ENCODE results near the gene SPATA25.
A peak's percentile ranks its signal among the peaks of the same experiment; 100 is the strongest.

Gene SPATA25

DNA sequence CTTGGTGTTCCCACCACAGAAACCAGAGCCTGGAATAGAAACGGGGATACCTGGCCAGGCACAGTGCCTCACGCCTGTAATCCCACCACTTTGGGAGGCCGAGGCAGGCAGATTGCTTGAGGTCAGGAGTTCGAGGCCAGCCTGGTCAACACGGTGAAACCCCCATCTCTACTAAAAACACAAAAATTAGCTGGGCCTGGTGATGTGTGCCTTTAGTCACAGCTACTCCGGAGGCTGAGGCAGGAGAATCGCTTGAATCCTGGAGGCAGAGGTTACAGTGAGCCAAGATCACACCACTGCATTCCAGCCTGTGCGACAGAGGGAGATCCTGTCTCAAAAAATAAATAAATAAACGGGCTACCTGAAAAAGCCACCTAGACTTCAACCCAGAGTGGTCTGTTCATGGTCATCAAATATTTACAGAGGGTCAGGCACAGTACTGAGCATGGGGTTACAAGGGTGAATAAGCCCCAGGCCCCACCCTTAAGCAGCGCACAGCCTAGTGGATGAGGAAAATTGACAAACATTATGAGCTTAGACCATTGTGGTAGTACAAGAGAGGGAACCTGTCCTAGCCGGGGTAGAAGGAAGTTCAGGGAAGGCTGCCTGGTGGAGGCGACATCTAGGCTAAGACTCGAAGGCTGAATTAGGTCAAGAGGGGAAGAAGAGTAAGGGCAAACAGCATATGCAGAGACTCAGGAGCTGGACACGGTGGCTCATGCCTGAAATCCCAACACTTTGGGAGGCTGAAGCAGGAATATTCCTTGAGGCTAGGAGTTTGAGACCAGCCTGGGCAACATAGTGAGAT is 39.9 kb upstream of the SPATA25 start:
- Histone ChIP-seq H3K27ac (no peak overlapping the region), H3K4me3 (ENCODE audit: low read depth, low read length) (no peak overlapping the region), H3K27me3 (ENCODE audit: insufficient read depth, low read depth, severe bottlenecking) (no peaks in the 10 kb centered on the region), H3K9me3 (ENCODE audit: severe bottlenecking) (no peaks in the 10 kb centered on the region), H3K36me3 (no peaks in the 10 kb centered on the region)
- TF ChIP-seq, protein P1, sequence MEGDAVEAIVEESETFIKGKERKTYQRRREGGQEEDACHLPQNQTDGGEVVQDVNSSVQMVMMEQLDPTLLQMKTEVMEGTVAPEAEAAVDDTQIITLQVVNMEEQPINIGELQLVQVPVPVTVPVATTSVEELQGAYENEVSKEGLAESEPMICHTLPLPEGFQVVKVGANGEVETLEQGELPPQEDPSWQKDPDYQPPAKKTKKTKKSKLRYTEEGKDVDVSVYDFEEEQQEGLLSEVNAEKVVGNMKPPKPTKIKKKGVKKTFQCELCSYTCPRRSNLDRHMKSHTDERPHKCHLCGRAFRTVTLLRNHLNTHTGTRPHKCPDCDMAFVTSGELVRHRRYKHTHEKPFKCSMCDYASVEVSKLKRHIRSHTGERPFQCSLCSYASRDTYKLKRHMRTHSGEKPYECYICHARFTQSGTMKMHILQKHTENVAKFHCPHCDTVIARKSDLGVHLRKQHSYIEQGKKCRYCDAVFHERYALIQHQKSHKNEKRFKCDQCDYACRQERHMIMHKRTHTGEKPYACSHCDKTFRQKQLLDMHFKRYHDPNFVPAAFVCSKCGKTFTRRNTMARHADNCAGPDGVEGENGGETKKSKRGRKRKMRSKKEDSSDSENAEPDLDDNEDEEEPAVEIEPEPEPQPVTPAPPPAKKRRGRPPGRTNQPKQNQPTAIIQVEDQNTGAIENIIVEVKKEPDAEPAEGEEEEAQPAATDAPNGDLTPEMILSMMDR (IDR thresholded peaks at IDR 0.05; ENCODE audit: low read depth, low read length): no peak
- no peak for DNase-seq

DNA sequence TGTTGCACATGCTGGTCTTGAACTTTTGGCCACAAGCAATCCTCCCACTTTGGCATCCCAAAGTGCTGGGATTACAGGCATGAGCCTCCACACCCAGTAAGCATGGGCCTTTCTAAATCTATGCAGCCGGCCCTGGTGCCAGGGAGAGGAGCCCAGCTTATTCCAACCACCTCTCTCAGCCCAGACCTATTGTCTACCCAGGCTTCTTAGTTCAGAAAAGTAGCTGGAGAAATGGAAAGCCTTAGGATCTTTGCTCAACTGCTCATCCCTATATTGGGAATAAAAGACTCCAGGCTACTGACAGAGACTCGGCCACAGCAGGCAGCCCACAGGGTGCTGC is 39.3 kb upstream of the SPATA25 start:
- H3K27me3 ChIP-seq (ENCODE audit: insufficient read depth, low read depth, severe bottlenecking): no peaks in the 10 kb centered on the region

DNA sequence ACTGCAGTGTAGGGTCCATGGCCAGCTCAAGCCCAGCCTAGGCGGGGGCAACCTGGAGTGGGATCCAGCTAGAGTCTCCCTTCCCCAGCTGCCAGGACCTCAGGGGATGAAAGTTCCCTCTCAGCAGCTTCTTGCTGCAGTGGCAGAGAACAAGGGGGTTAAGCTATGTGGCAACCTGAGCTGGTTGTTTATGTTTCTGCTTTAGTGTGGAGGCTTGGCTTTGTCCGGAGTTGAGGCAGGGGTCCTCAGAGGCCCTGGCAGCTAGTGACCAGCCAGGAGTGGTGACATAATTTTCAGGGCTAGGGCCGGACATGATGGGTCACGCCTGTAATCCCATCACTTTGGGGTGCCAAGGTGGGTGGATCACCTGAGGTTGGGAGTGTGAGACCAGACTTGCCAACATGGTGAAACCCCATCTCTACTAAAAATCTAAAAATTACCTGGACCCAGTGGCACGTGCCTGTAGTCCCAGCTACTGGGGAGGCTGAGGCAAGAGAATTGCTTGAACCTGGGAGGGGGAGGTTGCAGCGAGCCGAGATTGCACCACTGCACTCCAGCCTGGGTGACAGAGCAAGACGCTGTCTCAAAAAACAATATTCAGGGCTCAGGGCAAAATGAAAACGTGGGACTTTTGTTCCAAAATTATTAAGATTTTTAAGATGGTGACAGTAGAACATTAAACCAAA is 38.5 kb upstream of the SPATA25 start:
- Histone ChIP-seq H3K36me3 (no peaks in the 10 kb centered on the region), H3K27me3 (ENCODE audit: insufficient read depth, low read depth, severe bottlenecking) (no peaks in the 10 kb centered on the region), H3K4me3 (ENCODE audit: low read depth, low read length) (no peak overlapping the region), H3K9me3 (ENCODE audit: severe bottlenecking) (no peaks in the 10 kb centered on the region), H3K27ac (no peak overlapping the region)
- TF ChIP-seq, protein P1 (IDR thresholded peaks at IDR 0.05; ENCODE audit: low read depth, low read length): no peak
- no peak for DNase-seq

More for the DNA sequence above, 39.3 kb upstream of the SPATA25 start:
- H3K4me3 ChIP-seq (ENCODE audit: low read depth, low read length): no peak overlapping the region
- TF ChIP-seq, protein P1 (IDR thresholded peaks at IDR 0.05; ENCODE audit: low read depth, low read length): no peak
- H3K36me3 ChIP-seq: no peaks in the 10 kb centered on the region
- no peak overlapping the region for H3K27ac ChIP-seq
- no peaks in the 10 kb centered on the region for H3K9me3 ChIP-seq (ENCODE audit: severe bottlenecking)
- no peak for DNase-seq

DNA sequence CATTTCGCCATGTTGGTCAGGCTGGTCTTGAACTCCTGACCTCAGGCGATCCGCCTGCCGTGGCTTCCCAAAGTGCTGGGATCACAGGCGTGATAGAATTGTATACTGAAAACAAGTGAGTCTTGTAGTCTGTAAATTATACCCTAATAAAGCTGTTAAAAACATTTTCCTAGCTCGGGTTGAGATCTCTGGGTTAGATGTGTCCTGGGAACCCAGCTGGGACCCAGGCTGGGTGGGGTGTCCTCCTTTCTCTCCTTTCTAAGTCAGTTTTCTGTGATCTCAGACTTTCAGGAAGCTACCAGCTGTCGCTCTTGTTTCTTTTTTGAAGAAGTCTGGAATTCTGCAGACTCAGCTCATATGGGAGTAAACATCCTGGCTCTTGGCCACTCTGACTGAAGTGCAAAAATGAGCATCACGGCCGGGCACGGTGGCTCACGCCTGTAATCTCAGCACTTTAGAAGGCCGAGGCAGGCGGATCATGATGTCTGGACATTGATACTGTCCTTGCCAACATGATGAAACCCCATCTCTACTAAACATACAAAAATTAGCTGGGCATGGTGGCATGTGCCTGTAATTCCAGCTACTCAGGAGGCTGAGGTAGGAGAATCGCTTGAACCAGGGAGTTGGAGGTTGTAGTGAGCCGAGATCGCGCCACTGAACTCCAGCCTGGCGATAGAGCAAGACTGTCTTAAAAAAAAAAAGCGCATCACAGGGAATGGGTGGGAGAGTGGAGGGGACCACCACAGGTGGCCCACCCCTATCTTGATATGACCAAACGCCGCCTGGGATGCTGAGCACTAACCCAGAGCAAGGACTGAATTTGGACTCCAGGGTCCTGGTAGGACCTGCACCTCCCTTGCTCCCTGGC is 37.2 kb upstream of the SPATA25 start:
- DNase-seq: no peak
- Histone ChIP-seq H3K36me3 (no peaks in the 10 kb centered on the region), H3K27me3 (ENCODE audit: insufficient read depth, low read depth, severe bottlenecking) (no peaks in the 10 kb centered on the region), H3K4me3 (ENCODE audit: low read depth, low read length) (no peak overlapping the region), H3K9me3 (ENCODE audit: severe bottlenecking) (no peaks in the 10 kb centered on the region), H3K27ac (no peak overlapping the region)
- TF ChIP-seq, protein P1 (IDR thresholded peaks at IDR 0.05; ENCODE audit: low read depth, low read length): no peak

DNA sequence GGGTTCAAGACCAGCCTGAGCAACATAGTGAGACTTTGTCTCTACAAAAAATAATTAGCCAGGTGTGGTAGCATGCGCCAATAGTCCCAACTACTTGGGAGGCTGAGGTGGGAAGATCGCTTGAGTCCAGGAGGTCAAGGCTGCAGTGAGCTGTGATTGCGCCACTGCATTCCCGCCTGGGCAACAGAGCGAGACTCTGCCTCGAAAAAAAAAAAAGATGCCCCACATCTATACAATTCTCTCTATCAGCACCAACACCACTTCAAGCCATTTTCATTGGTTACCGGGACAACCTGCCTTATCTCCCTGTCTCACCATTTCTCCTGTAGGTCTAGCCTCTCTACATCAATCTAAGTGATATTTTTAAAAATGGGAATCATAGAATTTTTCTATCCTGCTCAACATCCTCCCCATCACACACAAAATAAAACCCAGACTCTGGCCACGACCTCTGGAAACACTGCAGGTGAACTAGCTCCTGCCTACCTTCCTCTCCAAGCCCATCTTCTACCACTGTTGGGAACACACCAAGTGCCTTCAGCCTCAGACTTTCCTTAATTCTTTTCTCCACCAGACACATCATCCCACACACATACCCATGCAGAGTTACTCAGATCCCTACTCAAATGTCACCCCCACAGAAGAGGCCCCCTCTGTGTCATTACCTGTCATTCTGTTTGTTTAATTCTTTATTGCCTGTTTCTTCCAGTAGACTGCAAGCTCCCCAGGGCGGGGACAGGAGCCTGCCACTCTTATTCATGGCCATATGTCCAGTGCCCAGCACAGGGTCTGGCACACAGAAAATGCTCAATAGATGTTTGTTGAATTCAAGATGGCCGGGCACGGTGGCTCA is 34.1 kb upstream of the SPATA25 start:
- H3K27me3 ChIP-seq (ENCODE audit: insufficient read depth, low read depth, severe bottlenecking): no peaks in the 10 kb centered on the region
- H3K36me3 ChIP-seq: no peaks in the 10 kb centered on the region
- no peaks in the 10 kb centered on the region for H3K9me3 ChIP-seq (ENCODE audit: severe bottlenecking)
- peak overlapping the region; percentile 22; the same call in 1 of the 2 replicates for H3K27ac ChIP-seq
- no peak overlapping the region for H3K4me3 ChIP-seq (ENCODE audit: low read depth, low read length)
- TF ChIP-seq, protein P1 (IDR thresholded peaks at IDR 0.05; ENCODE audit: low read depth, low read length): no peak
- no peak for DNase-seq
